ENCODE measurements around the gene DOK7.

DNA sequence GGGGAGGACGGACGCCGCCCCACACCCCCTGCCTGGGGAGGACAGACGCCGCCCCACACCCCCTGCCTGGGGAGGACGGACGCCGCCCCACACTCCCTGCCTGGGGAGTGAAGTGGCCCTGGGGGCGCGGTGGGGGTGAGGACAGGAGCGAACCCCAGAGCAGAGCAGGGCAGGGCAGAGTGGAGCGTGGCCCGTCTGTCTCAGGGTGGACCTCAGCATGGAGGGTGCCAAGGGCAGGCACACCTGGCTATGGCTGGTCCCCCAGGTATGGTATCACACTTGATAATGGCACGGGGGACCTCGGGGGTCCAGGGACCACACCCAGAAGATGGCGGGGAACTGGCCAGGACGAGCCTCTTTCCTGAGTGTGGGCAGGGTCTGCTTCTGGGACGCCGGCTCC lies 59.5 kb downstream of the DOK7 start:
- TF ChIP-seq POLR2A (IDR thresholded peaks at IDR 0.05): no peak
- TF ChIP-seq, protein P1, sequence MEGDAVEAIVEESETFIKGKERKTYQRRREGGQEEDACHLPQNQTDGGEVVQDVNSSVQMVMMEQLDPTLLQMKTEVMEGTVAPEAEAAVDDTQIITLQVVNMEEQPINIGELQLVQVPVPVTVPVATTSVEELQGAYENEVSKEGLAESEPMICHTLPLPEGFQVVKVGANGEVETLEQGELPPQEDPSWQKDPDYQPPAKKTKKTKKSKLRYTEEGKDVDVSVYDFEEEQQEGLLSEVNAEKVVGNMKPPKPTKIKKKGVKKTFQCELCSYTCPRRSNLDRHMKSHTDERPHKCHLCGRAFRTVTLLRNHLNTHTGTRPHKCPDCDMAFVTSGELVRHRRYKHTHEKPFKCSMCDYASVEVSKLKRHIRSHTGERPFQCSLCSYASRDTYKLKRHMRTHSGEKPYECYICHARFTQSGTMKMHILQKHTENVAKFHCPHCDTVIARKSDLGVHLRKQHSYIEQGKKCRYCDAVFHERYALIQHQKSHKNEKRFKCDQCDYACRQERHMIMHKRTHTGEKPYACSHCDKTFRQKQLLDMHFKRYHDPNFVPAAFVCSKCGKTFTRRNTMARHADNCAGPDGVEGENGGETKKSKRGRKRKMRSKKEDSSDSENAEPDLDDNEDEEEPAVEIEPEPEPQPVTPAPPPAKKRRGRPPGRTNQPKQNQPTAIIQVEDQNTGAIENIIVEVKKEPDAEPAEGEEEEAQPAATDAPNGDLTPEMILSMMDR (IDR thresholded peaks at IDR 0.05): no peak

Data from sigmoid colon (tissue), 3 donors.